C4-2B (cell line): ENCODE results near the gene ABCD2.

Source experiments
- H3K27ac ChIP-seq: fragments of 450-650 bp; 2 replicates; pipeline ENCODE4 v1.5.1; 2017
- ZFX ChIP-seq: fragments of 450-650 bp; IDR thresholded peaks from 2 replicates; pipeline ENCODE4 v1.6.1; 2017
- TF ChIP-seq, protein P1 (sequence below): fragments of 450-650 bp; conservative IDR thresholded peaks from 2 replicates; pipeline ENCODE4 v1.5.1; 2017; ENCODE audit warnings: mild to moderate bottlenecking

The ABCD2 gene

DNA sequence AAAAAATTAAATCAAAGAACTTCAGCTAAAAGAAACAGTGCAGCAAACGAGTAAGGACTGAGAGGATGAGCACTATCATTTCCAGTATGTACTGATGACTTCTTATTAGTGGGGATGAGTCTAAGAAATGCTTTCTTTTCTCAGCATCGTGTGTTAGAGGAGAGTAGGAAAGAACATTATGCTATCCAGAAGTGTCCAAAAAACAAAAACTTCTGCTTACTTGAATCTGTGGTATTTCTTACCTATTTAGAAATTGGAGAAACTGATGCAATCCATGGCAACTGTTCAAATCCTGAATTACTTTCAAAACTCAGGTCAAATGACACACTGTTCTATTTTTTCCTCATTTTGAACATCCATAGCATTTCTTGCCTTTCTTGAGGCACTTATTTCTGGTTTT, 23.7 kb downstream of the ABCD2 start:
- TF ChIP-seq ZFX = no peak
- TF ChIP-seq, protein P1, sequence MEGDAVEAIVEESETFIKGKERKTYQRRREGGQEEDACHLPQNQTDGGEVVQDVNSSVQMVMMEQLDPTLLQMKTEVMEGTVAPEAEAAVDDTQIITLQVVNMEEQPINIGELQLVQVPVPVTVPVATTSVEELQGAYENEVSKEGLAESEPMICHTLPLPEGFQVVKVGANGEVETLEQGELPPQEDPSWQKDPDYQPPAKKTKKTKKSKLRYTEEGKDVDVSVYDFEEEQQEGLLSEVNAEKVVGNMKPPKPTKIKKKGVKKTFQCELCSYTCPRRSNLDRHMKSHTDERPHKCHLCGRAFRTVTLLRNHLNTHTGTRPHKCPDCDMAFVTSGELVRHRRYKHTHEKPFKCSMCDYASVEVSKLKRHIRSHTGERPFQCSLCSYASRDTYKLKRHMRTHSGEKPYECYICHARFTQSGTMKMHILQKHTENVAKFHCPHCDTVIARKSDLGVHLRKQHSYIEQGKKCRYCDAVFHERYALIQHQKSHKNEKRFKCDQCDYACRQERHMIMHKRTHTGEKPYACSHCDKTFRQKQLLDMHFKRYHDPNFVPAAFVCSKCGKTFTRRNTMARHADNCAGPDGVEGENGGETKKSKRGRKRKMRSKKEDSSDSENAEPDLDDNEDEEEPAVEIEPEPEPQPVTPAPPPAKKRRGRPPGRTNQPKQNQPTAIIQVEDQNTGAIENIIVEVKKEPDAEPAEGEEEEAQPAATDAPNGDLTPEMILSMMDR = no peak
- no peak overlapping the region for H3K27ac ChIP-seq

DNA sequence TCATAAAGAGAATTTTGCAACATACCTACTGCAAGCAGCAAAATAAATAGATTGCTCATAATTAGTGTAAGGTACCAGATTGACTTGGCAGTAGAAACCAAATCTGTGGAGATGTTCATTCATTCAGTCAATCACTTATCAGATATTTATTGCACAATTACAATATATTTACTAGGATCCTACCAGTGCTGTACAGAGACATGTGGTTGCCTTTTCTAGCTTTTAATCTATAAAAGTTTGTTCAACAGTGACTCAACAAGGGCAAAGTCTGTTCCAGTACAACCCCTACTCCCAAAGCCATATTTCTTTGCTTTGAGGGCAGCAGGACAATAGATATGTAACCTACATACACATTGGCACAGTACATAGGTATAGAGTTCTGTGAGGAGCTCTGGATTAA, 27.3 kb downstream of the ABCD2 start:
- TF ChIP-seq, protein P1 = no peak
- TF ChIP-seq ZFX = no peak
- no peak overlapping the region for H3K27ac ChIP-seq

DNA sequence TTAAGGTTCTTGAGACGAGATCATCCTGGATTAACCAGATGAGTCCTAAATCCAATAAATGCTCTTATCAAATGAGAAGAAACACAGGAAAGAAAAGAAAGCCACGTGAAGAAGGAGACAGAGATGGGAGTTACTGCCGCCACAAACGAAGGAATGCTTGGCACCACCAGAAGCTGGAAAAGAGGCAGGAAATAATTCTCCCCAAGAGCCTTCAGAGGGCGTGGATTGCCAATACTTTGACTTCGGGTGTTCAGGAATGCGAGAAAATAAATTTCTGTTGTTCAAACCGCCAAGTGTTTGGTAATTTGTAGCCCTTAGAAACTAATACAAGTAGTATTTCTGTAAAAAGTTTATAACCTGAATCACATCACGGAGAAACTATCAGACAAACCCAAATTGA, 31.3 kb downstream of the ABCD2 start:
- TF ChIP-seq, protein P1 = no peak

DNA sequence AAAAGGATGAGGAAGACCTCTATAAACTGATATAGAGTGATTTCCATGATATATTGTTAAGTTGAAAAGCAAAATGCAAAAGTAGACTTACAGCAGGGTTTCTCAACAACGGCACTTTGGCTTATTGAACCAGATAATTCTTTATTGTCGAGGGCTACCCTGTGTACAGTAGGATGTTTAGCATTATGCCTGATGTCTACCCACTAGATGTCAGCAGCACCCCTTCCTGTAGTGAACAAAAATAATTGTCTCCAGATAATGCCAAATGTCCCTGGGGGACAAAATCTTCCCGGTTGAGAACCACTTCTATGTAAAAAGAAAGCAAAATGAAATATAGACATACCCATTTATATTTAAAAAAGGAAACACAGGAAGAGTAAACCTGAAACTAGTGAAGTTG, 32.4 kb downstream of the ABCD2 start:
- no peak overlapping the region for H3K27ac ChIP-seq
- TF ChIP-seq ZFX = no peak
- TF ChIP-seq, protein P1 = peak; percentile 41

More for the DNA sequence above, 31.3 kb downstream of the ABCD2 start:
- no peak overlapping the region for H3K27ac ChIP-seq

DNA sequence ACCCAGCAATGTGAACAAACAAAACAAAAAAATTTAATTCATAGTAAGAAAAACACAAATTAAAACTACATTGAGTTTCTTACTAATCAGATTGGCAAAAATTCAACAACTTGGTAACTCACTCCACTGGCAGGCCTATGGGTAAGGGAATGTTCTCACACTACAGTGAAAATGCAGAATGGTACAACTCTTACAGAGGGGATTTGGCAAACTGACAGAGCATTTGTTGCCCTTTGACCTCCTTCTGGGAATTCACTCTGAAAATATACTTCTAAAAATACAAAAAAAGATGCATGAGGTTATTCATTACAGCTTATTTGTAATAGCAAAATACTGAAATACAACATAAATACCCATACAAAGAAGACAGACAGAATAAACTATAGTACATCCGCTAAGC, 32.8 kb downstream of the ABCD2 start:
- no peak overlapping the region for H3K27ac ChIP-seq
- no peak for TF ChIP-seq ZFX
- TF ChIP-seq, protein P1 = no peak

DNA sequence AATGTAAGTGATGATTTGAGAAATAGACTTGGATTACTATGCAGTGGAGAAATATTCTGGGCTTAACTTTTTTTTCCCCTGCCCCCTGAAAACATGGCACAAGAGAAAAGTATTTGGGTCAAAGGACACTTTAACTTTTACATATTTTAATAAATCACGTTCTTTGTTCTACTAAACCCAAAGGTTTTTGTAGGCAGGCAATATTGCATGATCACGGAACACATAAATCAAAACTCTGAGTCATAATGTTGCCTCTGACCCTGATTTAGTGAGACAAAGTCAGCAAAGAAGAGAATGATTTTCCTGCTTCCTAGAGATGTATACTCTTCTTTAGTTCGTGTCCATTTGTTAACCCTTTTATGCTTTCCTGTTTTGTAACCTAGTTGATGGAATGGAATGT, 38.0 kb downstream of the ABCD2 start:
- TF ChIP-seq ZFX = no peak
- TF ChIP-seq, protein P1 = no peak
- no peak overlapping the region for H3K27ac ChIP-seq

DNA sequence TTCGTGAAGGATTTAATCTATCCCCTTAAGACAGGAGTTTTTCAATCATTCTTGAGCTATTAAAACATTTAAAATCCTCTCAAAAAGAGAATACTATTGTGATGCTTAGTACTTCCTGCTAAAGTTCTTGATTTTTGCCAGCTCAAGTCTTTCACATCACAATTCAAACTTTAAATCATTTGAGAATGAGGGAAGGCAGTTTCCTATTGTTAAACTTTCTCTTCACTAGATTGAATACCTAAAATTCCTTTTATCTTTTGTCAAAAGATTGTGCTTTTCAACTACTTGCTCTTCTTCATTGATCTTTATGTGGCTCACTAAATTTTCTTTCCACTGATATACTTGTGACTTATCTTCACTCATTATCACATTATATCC, 44.1 kb downstream of the ABCD2 start:
- no peak for TF ChIP-seq ZFX
- TF ChIP-seq, protein P1 = no peak
- no peak overlapping the region for H3K27ac ChIP-seq
